Measurements from ENCODE around the gene DYDC1.

DYDC1 gene

DNA sequence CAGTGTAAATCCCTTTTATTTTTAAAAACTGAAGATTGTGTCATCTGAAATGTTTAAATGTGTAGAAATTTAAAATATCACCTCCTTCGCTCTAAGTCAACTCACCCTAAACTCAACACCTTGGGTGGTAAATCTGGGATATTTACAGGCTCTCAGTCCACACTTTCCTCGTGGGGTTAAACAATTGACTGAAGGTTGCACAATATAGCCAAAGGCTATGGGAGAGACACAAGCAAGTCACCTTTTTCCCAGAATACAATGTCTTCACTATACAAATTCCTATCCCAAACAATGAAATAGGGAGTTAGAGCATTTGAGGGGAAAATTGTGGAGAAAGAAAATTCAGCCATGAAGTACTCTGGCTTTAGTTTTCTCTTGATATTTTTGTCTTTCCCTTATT is 34.4 kb downstream of the DYDC1 start:
- DNase-seq (ENCODE audit: low spot score), result no peak
- TF ChIP-seq, protein P1, sequence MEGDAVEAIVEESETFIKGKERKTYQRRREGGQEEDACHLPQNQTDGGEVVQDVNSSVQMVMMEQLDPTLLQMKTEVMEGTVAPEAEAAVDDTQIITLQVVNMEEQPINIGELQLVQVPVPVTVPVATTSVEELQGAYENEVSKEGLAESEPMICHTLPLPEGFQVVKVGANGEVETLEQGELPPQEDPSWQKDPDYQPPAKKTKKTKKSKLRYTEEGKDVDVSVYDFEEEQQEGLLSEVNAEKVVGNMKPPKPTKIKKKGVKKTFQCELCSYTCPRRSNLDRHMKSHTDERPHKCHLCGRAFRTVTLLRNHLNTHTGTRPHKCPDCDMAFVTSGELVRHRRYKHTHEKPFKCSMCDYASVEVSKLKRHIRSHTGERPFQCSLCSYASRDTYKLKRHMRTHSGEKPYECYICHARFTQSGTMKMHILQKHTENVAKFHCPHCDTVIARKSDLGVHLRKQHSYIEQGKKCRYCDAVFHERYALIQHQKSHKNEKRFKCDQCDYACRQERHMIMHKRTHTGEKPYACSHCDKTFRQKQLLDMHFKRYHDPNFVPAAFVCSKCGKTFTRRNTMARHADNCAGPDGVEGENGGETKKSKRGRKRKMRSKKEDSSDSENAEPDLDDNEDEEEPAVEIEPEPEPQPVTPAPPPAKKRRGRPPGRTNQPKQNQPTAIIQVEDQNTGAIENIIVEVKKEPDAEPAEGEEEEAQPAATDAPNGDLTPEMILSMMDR (IDR thresholded peaks at IDR 0.05; ENCODE audit: extremely low read depth, missing control alignments), result no peak

DNA sequence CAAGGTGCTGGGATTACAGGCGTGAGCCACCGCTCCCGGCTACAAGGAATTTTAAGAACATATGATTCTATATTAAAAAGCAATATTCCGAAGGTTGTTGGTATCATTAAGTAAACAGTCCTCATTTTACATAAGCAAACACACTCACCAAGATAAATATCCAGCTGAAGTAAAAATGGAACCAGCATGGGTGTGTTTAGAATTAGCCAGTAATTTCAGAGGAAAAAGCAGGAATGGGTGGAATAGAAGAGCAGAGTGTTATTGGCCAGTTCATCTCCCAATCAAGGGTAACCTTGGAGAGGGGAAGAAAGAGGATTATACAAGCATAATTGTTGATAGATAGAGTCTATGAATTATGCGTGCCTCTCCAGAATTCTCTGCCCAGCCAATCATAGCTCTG is 35.4 kb downstream of the DYDC1 start:
- TF ChIP-seq, protein P1 (IDR thresholded peaks at IDR 0.05; ENCODE audit: extremely low read depth, missing control alignments), result no peak

DNA sequence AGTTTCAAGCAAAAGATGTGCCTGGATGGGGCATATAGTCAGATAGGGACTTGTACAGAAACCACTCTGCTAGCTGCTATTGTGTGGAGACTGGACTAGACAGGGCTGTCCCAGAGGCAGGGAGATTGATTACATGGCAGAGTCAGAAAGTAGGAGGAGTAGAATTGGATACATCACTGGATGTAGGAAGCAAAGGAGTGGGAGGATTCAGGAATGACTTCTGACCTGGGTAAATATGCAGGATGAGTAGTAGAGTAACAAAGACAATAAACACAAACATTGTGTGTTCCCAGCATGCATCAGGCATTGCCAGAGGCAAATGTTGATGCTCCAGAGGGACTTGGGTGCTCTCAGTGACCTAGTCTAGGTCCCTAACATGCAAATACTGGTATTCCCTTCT is 36.2 kb downstream of the DYDC1 start:
- no peak for DNase-seq (ENCODE audit: low spot score)
- TF ChIP-seq, protein P1 (IDR thresholded peaks at IDR 0.05; ENCODE audit: extremely low read depth, missing control alignments), result no peak

More for the DNA sequence above, 35.4 kb downstream of the DYDC1 start:
- no peak for DNase-seq (ENCODE audit: low spot score)

DNA sequence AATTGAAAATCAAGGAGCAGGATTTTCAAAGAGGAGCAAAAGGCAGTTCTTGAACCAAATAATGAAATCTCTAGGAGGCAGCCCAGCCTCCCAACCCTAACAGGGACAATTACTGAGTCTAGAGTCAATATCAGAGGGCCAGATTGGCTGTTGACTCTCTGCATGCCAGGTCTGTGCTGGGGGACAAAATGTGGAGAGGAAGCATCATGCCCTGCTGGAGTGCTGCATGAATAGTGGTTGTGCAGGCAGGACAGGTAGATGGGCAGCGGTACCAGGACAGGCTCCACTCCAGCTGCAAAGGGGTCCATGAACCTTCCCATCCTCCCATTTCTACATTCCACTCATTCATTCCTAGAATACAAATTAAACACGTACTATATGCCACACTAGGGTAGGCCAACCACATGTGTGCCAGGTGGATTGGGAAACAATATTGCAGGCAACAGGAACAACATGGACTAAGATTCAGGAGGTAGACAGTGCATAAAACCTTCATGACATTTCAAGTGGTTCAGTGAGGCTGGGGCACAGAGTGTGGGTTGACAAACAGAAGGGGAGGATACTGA is 36.7 kb downstream of the DYDC1 start:
- DNase-seq (ENCODE audit: low spot score), result no peak
- TF ChIP-seq, protein P1 (IDR thresholded peaks at IDR 0.05; ENCODE audit: extremely low read depth, missing control alignments), result no peak

DNA sequence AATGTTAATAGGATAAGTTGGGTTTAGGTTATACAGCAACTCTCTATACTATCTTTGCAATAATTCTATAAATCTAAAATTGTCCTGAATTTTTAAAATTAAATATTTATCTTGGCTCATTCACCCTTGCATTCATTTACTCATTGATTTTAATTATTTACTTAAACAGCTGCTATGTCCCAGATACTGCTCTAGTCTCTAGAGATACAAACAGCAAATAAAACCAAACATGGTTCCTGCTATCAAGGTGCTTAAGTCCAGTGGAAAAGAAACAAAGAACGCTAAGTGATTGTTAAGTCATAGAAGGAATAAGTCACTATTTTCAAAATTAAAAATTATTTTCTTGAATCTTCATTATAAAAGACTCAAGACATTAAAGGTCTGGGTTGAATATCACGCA is 37.2 kb downstream of the DYDC1 start:
- TF ChIP-seq, protein P1 (IDR thresholded peaks at IDR 0.05; ENCODE audit: extremely low read depth, missing control alignments), result no peak
- no peak for DNase-seq (ENCODE audit: low spot score)

DNA sequence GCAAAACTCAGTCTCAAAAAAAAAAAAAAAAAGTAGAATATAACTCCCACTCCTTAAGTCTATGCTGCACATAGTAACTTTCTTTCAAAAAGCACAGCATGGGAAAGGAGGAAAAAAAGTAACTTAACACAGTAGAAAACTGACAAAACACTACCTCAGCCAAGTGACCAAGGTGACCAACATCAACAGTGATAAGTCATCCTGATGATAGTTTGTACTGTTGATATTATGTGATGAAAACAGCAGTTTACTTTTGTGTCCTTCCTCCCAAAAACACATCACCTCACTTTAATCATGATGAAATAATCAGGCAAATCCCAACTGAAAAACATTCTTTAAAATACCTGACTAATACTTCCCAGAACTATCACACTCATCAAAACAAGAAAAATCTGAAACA is 37.8 kb downstream of the DYDC1 start:
- DNase-seq (ENCODE audit: low spot score), result no peak

DNA sequence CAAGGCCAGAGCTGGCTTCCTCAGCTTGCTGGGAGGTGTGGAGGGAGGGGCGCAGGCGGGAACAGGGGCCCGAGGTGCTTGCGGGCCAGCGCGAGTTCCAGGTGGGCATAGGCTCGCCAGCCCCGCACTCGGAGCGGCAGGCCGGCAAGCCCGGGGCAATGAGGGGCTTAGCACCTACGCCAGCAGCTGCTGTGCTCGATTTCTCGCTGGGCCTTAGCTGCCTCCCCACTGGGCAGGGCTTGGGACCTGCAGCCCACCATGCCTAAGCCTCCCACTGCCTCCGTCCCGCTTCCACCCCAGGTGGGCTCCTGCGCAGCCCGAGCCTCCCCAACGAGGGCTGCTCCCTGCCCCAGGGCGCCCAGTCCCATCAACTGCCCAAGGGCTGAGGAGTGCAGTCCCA is 41.2 kb downstream of the DYDC1 start:
- TF ChIP-seq, protein P1 (IDR thresholded peaks at IDR 0.05; ENCODE audit: extremely low read depth, missing control alignments), result no peak
- DNase-seq (ENCODE audit: low spot score), result no peak

More for the DNA sequence above, 37.8 kb downstream of the DYDC1 start:
- TF ChIP-seq, protein P1 (IDR thresholded peaks at IDR 0.05; ENCODE audit: extremely low read depth, missing control alignments), result no peak
